Hepatocyte (in vitro differentiated cells): ENCODE results near the gene PAK1.

Experiments
- EZH2phosphoT487 ChIP-seq: fragments of 200-600 bp; sonication (generic); IDR thresholded peaks from one replicate; pipeline ENCODE4 v1.6.1; 2018; ENCODE audit warnings: antibody characterized with exemption, mild to moderate bottlenecking, low read depth, moderate library complexity; ENCODE audit not compliant: unreplicated experiment, severe bottlenecking
- TF ChIP-seq, protein P1 (sequence below): fragments of 200-600 bp; sonication (generic); IDR thresholded peaks from 2 replicates; pipeline ENCODE4 v1.5.1; 2016; ENCODE audit warnings: antibody characterized with exemption, mild to moderate bottlenecking; ENCODE audit not compliant: poor library complexity

DNA sequence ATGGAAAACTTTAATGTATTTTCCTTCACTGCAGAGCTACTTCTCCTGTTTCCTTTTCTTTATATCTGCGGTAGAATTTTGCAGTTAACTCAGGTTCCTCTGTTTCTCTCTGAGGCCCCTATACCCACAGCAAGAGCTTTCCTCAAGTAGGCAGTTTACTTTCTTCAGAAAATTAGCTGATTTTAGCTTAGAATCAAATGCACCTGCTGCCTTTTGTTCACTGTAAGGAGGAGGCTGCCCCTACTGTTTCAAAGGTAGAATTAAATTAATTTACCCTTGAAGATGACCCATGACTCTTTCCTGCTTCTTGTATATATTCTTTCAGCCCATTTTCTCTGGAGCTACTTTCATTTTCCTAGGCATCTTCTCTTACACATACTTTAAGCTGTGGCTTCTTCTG, 103.7 kb downstream of the PAK1 start:
- TF ChIP-seq, protein P1, sequence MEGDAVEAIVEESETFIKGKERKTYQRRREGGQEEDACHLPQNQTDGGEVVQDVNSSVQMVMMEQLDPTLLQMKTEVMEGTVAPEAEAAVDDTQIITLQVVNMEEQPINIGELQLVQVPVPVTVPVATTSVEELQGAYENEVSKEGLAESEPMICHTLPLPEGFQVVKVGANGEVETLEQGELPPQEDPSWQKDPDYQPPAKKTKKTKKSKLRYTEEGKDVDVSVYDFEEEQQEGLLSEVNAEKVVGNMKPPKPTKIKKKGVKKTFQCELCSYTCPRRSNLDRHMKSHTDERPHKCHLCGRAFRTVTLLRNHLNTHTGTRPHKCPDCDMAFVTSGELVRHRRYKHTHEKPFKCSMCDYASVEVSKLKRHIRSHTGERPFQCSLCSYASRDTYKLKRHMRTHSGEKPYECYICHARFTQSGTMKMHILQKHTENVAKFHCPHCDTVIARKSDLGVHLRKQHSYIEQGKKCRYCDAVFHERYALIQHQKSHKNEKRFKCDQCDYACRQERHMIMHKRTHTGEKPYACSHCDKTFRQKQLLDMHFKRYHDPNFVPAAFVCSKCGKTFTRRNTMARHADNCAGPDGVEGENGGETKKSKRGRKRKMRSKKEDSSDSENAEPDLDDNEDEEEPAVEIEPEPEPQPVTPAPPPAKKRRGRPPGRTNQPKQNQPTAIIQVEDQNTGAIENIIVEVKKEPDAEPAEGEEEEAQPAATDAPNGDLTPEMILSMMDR = no peak
- no peak for TF ChIP-seq EZH2phosphoT487
